Stimulated activated CD8-positive, alpha-beta memory T cell treated with anti-CD3 and anti-CD28 coated beads, Interleukin-2, amount 100 ng/mL, for 1 hour (primary cell): ENCODE results near the gene MEX3B.
"Not testable (repeated sequence)": the region's sequence is repeated elsewhere in the genome, so short reads cannot be mapped to it uniquely, and the experiment has no call there.

ENCODE experiments used
- DNase-seq, 2 donors: peaks; one replicate each; pipeline ENCODE4 v3.0.0-alpha.2; 2020; ENCODE audit warnings: low read depth in 2 of 2

Gene MEX3B

DNA sequence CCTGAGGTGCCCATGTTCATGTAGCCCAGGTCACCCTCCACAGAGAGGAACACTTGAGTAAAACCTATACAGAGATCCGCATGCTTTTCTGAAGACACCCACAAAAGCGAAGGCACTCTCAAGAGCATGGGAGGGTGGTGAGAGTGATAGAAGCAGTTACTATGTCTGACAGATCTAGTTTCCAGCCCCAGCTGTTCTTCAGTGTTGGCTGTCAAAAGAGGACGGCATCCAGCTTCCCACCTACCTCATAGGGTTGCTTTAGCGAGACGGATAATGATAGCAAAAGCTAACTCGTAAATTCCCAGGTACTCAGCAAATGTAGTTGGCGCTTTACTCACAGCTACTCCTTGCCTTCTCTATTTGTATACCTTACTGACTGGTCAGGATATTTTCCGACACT, 3.0 kb upstream of the MEX3B start:
- DNase-seq, result no peak

DNA sequence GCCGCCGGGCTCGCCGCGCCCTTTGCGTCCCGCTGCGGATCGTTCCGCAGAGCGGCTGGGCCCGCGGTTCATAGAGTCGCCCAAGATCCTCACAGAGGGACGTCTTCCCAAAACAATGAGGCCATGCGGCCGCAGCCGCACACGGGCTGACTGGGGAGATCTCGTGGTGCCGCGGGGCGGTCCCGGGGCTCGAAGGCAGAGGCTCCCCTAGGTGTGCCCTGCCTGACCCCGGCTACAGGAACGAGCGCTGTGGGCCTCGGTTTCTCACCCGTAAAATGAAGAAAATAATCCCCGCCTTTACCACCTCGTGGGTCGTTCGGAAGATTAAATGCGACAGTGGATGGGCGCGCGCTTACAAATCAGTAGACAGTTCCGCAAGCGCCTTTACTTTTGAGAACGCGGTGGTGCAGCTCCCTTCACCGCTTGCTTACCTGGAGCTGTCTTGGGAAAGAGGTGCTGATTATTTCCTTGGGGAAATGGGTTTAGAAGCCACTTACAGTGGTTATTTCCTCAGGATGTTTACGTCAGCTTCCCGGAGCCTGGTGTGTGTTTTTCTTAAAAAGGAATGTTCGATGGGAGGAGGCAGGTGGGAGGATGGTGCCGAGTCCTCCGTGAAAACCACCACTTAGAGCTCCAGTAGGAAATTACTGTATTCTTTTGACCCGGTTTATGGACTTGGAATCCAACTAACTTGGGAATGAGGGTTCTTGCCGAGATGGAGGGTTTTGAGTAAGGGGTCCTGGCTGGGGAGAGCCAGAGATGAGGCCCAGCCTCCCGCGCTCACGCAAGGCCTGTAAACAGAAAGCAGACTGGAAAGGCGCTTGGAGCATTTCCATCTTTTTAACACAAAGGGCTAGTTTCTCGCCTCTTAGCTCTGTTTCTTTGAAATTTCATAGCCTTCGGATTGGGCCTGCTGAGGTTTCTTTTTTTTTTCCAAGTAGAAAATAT, 1.9 kb upstream of the MEX3B start:
- no peak for DNase-seq

DNA sequence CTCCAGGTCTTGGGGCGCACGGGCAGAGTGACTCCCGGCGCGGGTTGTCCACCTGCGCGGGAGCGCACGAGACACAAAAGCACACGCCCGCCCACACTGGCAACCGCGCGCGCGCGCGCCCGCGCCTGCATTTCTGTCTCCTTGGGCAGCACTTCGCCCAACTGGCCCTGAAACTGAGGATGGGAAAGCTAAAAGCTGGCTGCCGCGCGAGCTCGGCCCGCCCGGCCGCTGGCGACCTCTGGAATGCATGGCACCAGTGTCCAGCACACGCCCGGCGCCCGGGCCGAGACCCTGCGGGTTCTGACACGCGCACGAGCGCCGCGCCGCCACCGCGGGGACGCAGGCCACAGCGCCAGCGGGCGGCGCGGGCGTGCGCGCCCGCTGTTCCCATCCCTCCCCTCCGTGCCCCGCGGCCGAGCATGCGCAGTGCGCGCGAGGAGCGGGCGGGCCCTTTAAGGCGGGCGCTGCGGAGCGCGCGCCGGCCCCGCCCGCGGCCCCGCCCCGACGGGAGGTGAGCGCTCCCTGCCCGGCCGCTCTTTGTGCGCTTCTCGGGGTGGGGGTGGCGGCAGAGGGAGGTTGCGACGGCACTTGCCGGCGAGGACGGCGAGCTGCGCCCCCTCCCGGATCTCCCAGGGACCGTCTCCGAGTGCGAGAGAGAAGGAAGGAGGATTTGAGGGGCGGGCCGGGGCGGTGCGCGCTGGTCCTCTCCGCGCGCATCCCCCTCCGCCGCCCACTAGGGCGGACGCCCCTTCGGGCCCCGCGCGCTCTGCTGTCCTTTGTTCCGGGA, 1.0 kb upstream of the MEX3B start:
- peak; percentile 62 to 74 for DNase-seq

DNA sequence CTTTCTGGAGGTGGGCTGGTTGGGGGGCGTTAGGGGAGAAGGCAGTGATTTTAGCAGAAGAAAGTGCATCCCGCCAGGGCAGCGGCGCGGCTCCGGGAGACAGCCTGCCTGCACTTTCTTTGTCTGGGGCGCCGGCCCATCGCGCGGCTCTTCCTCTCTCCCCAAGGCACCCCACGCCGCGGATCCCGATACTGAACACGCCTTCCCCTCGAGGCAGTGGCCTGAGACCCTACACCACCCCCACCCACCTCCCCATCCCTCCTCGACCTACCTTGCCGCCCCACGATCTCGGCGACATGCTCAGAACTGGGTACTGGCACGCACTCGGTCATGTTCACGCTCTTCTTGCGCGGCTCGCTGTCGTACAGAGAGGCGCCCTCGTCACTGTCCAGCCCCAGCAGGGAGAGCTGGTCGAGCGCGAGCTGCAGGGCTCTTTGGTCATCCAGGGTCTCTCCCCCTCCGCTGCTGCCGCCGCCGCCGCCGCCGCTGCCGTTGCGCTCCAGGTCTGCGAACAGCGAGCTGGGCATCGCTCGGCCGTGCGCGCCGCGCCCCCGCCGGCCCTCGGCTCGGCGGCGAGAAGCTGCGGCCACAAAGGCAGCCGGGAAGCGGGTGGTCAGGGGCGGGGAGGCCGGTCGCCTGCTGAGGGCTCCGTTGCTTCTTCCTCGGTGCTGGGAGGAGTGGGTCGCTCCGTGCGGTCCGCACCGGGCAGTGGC, 483 bp downstream of the MEX3B start:
- DNase-seq, result no peak

DNA sequence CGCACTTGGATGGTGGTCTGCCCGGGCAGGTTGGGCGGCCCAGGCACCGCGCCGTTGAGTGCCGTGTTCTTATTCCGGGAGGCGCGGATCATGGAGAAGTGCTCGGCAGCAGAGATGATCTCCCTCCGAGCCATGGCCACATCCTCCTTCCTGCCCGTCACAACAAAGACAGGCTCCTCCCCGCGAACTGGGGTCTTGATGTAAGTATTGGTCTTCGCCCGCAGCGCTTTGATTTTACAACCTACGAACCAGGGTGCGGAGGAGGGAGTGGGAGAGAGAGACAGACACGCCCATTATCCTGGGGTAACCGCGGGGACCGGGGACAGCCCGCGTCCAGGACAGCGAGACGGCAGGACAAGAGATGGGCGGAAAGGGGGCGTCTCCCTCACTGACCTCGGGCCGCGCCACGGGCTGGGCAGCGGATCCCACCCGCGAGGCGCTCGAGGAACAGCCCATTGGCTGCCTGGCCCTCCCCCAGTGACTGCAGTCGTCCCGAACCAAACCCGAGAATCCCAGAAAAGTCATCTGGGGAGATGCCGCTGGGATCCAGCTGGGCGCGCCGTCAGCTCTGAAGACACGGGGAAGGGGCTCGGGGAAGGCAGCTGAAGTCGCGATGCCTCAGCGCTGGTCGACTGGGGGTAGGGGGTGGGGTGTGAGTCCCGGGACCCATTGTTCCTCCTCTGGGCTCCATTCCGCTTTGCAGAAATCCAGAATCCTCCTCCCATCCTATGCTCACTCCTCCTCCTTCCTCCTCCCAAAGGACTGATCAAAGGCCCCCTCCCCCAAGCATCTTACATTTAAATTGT, 1.2 kb downstream of the MEX3B start:
- no peak for DNase-seq

DNA sequence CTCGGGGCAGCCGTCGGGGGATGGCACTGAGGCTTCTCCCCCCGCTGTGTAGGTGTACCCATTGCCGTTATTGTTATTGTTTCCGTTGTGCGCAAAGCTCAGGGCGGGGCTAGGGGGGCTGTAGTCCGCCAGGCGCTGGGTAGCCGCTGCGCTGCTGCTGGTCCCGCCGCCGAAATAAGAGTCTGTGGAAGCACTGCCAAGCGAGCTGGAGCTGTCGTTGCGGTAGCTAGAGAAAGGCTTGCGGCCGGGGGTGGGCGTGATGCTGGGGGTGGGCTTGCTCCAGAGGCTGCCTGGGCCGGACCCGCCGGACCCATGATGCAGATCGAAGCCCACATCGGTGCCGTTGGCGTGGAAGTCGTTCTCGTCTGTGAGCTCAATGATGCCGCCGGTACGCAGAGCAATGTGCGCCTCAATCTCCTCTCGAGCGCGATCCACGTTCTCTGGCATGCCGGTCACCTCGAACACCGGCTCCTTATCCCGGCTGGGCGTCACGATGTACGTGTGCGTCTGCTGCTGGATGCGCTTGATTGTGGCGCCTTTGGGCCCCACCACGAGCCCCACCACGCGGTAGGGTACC, 1.9 kb downstream of the MEX3B start:
- no peak for DNase-seq

DNA sequence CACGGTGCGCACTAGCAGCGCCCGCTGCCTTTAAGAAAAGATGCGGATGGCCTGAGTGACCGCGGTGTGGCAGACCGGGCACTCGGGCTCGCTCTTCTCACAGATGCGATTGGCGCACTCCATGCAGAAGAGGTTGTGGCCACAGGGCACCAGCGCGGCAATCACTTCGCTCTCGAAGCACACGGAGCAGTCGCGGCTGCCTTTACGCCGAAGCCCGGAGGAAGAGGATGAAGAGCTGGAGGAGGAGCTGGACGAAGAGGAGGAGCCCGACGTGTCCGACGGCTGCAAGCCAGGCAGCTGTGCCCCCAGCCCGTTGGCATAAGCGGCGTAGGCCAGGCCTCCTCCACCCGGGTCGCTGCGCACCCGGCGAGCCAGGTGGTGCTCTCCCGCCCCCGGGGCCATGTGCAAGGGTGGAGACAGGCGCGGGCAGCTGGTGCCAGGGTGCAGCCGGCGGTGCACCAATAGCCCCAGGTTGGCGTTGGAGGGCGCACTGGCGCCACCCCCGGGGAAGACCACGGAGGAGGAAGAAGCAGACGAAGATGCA, 2.6 kb downstream of the MEX3B start:
- no peak for DNase-seq

DNA sequence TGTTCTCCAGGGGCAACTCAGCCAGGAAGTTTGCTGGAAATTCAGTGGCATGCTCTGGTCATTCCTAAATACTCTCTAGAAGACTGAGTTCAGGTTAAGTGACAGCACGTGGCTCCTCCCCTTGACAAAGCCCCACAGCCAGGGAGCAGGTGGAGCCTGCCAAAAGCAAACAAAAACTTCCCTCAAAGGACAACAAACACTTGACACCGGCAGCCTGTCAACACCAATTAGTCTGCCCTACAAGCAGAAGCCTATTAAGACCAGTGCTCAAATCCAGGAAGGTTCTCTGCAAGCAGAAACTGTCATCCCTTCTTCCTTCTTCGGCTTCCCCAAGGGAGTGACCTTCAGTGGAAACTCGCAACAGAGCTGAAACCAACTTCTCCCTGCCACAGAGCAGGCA, 5.0 kb downstream of the MEX3B start:
- DNase-seq, result no peak

DNA sequence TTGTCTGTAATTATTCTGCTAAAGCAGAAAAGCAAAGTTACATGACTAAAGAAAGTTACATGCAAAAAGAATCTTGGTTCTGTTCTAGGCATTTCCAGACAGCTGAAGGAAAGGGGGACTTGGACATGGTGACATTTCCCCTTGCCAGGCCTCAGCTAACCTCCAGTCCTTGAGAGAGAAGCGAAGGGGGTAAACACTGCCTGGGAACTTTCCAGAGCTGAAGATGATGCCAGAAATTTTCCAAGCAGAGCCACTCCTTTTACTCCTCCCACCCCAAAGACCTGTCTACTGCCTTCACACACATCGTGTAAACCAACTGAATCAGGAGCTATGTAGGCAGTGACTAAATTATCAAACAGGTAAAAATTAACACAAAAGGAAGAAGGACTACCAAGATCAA, 5.4 kb downstream of the MEX3B start:
- DNase-seq, result no peak

DNA sequence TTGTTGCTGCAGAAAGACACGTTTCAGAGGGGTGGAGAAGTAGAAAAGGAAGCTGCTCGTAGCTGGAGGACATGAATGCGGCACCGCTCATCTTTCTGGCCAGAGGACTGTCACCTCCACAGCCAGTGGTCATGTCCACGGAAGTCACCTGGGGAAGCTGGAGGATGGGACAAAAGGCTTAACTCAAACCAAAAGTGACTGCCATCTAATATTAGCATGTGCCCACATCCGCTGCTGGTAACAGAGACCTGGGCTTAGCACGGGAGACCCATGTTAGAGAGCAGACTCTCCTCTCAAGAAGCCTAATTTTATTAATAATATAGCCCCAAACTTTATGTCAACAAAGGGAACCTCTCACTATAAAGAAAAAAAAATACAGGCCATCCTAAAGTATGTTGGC, 5.9 kb downstream of the MEX3B start:
- DNase-seq, result no peak

DNA sequence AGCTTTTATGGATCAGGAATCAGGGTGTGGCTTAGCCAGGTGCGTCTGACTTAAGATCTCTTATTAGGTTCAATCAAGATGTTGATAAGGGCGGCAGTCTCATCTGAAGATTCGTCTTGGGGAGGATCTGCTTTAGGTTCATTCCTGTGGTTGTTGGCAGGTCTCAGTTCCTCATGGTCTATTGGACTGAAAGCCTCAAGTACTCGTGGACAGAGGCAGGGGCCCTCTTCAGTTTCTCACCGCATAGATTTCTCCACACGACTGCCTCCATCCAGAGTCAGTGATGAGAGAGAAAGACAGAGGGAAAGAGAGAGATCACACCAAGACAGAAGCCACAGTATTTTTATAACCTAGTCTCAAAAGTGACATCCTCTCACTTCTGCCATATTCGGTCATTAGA, 9.4 kb downstream of the MEX3B start:
- no peak for DNase-seq

DNA sequence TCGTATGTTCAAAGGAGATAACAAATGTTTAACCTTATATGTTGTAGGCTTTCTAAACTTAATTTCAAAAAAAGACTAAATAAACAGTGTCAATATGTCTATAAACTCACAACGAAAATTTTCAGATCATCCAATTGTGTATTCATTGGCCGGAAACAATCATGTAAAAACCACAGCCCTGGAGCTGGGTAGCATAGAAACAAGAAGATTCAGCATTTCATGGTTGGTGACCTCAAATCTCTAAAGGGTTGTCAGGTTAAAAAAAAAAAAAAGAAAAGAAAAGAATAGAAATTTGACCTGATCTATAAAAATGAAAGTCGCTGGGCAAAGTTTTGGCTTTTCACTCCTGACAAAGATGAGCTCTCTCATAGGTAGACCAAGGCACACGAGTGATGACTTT, 13.9 kb downstream of the MEX3B start:
- DNase-seq, result no peak

DNA sequence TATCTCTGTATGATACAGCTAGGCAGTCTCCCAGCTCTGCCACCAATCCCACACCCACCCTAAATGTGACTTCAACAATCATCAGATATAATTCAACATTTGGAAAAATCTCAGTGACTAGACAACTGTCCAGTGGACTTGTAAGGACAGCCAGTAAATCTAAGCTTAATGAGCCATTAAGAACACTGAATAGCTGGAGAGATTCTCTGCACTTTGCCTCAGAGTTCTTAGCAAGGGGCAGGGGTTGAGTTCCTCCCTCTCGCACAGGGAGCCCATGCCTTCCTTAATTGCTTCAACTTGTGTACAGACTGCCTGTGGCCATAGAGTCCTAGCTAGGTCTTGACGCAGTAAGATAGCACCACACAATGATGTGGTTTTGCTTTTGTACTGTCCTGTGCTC, 15.6 kb downstream of the MEX3B start:
- DNase-seq, result no peak

DNA sequence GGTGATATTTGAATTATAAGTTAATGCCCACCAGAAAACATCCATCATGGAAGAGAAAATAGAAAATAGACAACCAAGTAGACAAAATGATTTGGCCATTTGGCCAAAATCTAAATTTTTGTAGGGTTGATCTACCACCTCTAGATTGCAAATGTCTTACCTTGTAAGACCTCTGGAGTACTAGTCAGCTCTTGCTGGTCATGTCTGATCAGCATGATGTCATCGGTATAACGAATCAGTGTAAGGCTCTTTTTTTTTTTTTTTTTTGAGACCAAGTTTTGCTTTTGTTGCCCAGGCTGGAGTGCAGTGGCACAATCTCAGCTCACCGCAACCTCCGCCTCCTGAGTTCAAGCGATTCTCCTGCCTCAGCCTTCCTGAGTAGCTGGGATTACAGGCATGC, 17.7 kb downstream of the MEX3B start:
- not testable (repeated sequence) for DNase-seq

DNA sequence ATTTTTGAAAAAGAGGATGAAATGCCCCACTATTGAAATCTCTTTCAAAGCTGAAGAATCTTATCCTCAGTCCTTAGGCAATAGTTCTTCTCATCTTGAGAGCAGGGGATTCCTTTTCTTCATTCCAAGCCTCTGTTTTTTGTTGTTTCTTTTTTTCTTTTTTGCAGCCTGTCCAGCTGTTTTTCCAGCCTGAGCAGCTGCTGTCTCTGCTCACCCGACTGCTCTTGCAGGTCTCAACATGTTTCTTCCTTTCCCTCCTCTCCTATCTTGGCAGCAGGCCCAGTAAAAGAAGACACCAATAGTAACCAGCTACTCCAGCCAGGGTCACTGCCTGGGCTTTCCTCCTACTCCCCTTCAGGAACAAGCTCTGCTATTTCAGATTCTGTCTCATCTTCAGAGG, 23.8 kb downstream of the MEX3B start:
- DNase-seq, result no peak

DNA sequence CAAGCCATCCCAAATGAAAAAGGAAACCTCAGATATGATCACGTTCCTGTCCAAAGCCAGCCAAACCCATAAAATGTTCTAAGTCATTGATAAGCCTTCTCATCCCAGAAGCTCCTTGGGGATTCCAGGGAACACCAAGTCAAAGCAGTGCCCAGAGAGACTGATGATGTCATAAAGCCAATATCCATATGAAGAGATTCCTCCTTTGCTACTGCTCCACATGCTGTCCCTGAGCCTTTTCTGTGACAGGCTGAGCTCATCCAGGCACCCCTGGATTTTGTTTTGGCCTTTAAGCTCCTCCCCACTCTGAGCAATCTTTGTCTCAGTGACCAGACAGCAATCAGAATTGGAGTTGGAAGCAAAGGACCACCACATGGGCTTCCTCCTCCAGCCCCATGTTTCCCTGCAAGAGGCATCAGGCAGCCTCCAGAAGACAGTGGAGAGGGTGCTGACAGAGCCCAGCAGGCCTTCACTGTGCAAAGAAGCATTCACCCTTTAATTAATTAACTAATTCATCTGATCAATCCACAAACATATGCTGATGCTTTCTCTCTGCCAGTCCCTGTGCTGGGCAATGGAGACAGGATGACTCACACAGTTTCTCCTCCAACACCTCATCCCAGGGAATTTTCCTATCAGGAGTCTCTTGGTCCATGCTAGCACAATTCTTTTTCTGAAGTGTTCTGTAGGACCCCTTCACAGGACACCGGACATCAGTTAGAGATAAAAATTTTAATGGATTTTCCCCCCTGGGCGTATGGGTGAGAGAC, 25.0 kb downstream of the MEX3B start:
- no peak for DNase-seq

DNA sequence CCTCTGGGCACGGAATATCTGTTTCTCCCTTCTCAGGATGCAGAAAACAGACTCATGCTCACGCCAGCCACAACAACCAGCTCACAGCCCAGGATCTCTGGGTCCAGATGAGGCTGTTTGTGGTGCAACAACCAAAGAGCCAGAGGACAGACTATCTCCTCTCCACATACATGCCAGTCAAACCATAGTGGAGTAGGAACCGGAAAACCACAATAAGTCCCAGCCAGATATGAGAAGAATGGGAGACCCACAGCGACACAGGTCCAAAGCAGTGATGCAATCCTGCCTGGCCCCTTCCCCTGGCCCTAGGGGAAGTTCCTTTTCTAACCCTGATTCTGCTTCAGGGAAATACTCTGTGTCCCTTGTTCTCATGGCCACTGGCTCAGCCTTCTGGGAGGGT, 27.6 kb downstream of the MEX3B start:
- DNase-seq, result no peak

DNA sequence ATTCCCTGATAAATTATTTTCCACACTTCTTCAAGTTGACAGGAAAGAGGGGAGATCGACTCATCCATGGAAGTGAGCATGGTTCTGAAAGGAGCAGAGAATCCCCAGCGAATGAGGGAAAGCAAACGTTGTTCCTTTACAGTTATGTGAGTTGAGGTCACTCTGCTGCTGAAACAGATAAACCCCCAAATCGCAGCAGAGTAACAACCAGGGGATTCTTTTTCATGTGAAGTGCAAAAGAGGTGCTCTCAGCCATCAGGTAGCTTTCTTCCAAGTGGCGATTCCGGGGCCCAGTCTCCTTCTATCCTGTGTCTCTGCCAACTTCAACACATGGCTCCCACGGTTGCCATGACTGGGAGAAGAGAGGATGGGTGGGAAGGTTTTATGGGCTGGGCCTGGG, 28.2 kb downstream of the MEX3B start:
- DNase-seq, result no peak

DNA sequence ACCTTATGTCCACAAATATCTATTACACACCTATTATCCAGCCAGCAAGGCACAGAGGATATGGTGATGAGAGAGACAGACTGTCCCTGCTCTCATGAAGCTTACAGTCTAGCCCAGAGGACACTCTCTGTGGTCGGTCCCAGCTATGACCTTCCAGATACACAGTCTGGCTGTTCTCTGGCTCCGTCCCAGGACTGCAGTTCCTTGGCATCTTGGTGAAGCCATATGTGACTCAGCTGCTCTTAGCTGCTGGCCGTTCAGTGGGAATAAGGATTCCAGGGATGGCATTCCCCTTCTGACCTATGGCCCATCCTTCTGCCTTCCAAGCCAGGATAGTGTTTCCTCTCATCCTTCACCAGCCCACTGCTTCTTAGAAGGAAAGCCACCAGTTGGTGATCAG, 30.8 kb downstream of the MEX3B start:
- no peak for DNase-seq

DNA sequence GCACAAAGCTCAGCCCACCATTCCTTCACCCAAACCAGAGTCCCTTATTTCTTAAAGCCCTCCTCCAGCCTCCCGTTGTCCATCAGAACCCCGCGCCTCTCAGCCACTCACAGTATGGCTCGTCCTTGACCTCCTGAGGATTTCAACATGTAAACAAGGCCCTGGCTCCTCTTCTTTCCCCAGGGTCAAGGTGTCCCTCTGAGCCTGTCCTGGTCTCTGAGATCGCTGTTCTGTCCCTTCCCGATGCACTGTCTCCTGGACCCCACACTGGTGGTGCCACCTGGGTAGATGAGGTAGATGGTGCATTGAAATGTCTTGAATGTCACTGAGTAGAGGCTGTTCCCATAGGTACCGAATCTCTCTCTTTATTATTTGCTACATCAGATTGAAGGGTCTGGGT, 32.9 kb downstream of the MEX3B start:
- no peak for DNase-seq
